Naive thymus-derived CD8-positive, alpha-beta T cell (primary cell): ENCODE data around the gene THOC7. TPM values are rescaled to one million over a fixed set of nuclear protein-coding genes. Genes with fewer than 3 reads are reported as not detected.

Source experiments
- polyA plus RNA-seq, 3 donors: library from polyadenylated mRNA; unstranded; fragments of 300-500 nt; fragmentation: Illumina TruSeq; gene quantifications; one replicate each; pipeline ENCODE4 v1.2.3, GENCODE V29; 2021
- total RNA-seq, 8 experiments: library from RNA in 2 of 8; stranded (reverse) in 2 of 8; gene quantifications; one replicate each; pipeline ENCODE4 v1.2.3 and lab custom pipeline; 2021 to 2026

THOC7 gene
- total and polyA plus RNA-seq, 5 experiments from 2014 or later, result 52.2 to 116 (median 79.9) TPM

Other genes with a start within 250 kb of the THOC7 start
- gene SNTN, start 211.1 kb downstream of the THOC7 start, total RNA-seq, result not detected
- not detected for gene SNTN, start 211.1 kb downstream of the THOC7 start, polyA plus RNA-seq
- not detected for gene C3orf49, start 44.5 kb downstream of the THOC7 start, total RNA-seq
- gene C3orf49, start 44.5 kb downstream of the THOC7 start, polyA plus RNA-seq, result not detected
- gene ATXN7, start 62 bp upstream of the THOC7 start, total RNA-seq, result 100 to 1,000 TPM; 161 to 162 TPM
- 10 to 100 TPM; 18.0 to 29.8 (median 21.9) TPM for gene ATXN7, start 62 bp upstream of the THOC7 start, polyA plus RNA-seq
- gene SCAANT1, start 48.6 kb upstream of the THOC7 start, total RNA-seq, result 1 to 10 TPM in 1 of 2 experiments, not detected in 1; 2.9 TPM
- not detected for gene SCAANT1, start 48.6 kb upstream of the THOC7 start, polyA plus RNA-seq
- gene PSMD6, start 159.7 kb upstream of the THOC7 start, total RNA-seq, result 10 to 100 TPM; 76.8 to 82.9 TPM
- 100 to 1,000 TPM; 107 to 114 (median 110) TPM for gene PSMD6, start 159.7 kb upstream of the THOC7 start, polyA plus RNA-seq